PFSK-1 (cell line): ENCODE measurements around the gene TNFRSF21.

Source experiments
- FOXP2 ChIP-seq: optimal IDR thresholded peaks from 2 replicates; pipeline ENCODE3; 2011; ENCODE audit warnings: borderline replicate concordance, control low read depth, inconsistent platforms; ENCODE audit not compliant: insufficient read depth; ENCODE audit errors: extremely low read length, extremely low read depth
- POLR2AphosphoS5 ChIP-seq: IDR thresholded peaks from 2 replicates; pipeline ENCODE4 v1.6.1; 2012; ENCODE audit warnings: low read depth, mild to moderate bottlenecking, control low read depth, low read length, moderate library complexity
- REST ChIP-seq, 2 experiments: IDR thresholded peaks; 2 replicates each; pipeline versions ENCODE4 v1.6.1 to v1.8.0; 2011 to 2012; ENCODE audit warnings: low read depth in 2 of 2, low read length in 2 of 2, control low read depth in 1 of 2, inconsistent platforms in 1 of 2, mild to moderate bottlenecking in 1 of 2, moderate library complexity in 1 of 2; ENCODE audit not compliant: insufficient read depth in 1 of 2
- SIN3A ChIP-seq: IDR thresholded peaks from 2 replicates; pipeline ENCODE4 v1.6.1; 2012; ENCODE audit warnings: mild to moderate bottlenecking, low read length, moderate library complexity, borderline replicate concordance; ENCODE audit not compliant: insufficient read depth
- TAF1 ChIP-seq: IDR thresholded peaks from 2 replicates; pipeline ENCODE4 v1.6.1; 2012; ENCODE audit warnings: low read length, control low read depth, borderline replicate concordance; ENCODE audit not compliant: insufficient read depth

TNFRSF21 gene

GRCh38 chr6:47258724-47259347, 50.9 kb downstream of the TNFRSF21 start:
- no peak for TF ChIP-seq SIN3A

- TF ChIP-seq TAF1: no peak
- no peak for TF ChIP-seq POLR2AphosphoS5
- TF ChIP-seq REST (IDR thresholded peaks at IDR 0.05; ENCODE audit: insufficient read depth in 1 of 2, low read depth in 2 of 2, low read length in 2 of 2): no peak
- TF ChIP-seq FOXP2: no peak
- no peak for TF ChIP-seq SIN3A
Measured at GRCh38 chr6:47256981-47257730, 52.5 kb downstream of the TNFRSF21 start.

GRCh38 chr6:47256361-47256760, 53.3 kb downstream of the TNFRSF21 start:
- TF ChIP-seq FOXP2: no peak
- no peak for TF ChIP-seq SIN3A
- no peak for TF ChIP-seq POLR2AphosphoS5
- no peak for TF ChIP-seq REST (IDR thresholded peaks at IDR 0.05; ENCODE audit: insufficient read depth in 1 of 2, low read depth in 2 of 2, low read length in 2 of 2)
- no peak for TF ChIP-seq TAF1

GRCh38 chr6:47254906-47255305, 54.8 kb downstream of the TNFRSF21 start:
- TF ChIP-seq TAF1 (no peak), POLR2AphosphoS5 (no peak), REST (IDR thresholded peaks at IDR 0.05; ENCODE audit: insufficient read depth in 1 of 2, low read depth in 2 of 2, low read length in 2 of 2) (no peak), FOXP2 (no peak), SIN3A (no peak)

GRCh38 chr6:47254051-47254450, 55.7 kb downstream of the TNFRSF21 start:
- TF ChIP-seq TAF1 (no peak), FOXP2 (no peak), REST (IDR thresholded peaks at IDR 0.05; ENCODE audit: insufficient read depth in 1 of 2, low read depth in 2 of 2, low read length in 2 of 2) (no peak), SIN3A (no peak), POLR2AphosphoS5 (no peak)
